Left lung (tissue), 10 donors: Measurements from ENCODE around the gene MAGEB1. TPM values are rescaled to one million over a fixed set of nuclear protein-coding genes. Genes with fewer than 3 reads are reported as not detected.

Experiments
- ATAC-seq: fragments of 200-7000 bp; cut with Tn5 transposase; one replicate; pipeline ENCODE4 v1.9.1; 2020; ENCODE audit warnings: moderate library complexity
- DNase-seq, 4 donors: peaks; one replicate each; pipeline ENCODE4 v3.0.0-alpha.2; 2013 to 2020
- H3K27ac ChIP-seq, 2 donors: fragments of 200-600 bp; sonication (generic) in 1 of 2; one replicate each; pipeline versions ENCODE4 v1.5.0 to v1.8.0; 2020 to 2021
- H3K27me3 ChIP-seq, 2 donors: fragments of 200-600 bp; sonication (generic) in 1 of 2; one replicate each; pipeline versions ENCODE4 v1.5.0 to v1.8.0; 2020 to 2021
- H3K36me3 ChIP-seq, 2 donors: fragments of 200-600 bp; sonication (generic) in 1 of 2; one replicate each; pipeline versions ENCODE4 v1.5.0 to v1.8.0; 2020 to 2021
- H3K4me1 ChIP-seq, 2 donors: fragments of 200-600 bp; one replicate each; pipeline ENCODE4 v1.8.0; 2021
- H3K4me3 ChIP-seq, 2 donors: fragments of 200-600 bp; sonication (generic) in 1 of 2; one replicate each; pipeline versions ENCODE4 v1.5.0 to v1.8.0; 2020 to 2021; ENCODE audit warnings: mild to moderate bottlenecking in 1 of 2
- H3K9me3 ChIP-seq, 2 donors: fragments of 200-600 bp; sonication (generic) in 1 of 2; one replicate each; pipeline versions ENCODE4 v1.5.0 to v1.8.0; 2020 to 2021
- intact Hi-C, 2 donors: fragments of 100-400 bp; cut with DNase I; formaldehyde crosslinking; loops; one replicate each; pipeline versions ENCODE4 v1.11.2 to v1.14.2; 2022
- polyA plus RNA-seq, 6 donors: library from polyadenylated mRNA; unstranded; fragments of 120-200 nt; gene quantifications; one replicate each; pipeline ENCODE4 v1.2.1, GENCODE V29; 2013; ENCODE audit not compliant: insufficient read length in 6 of 6
- total RNA-seq, 2 donors: library from RNA; stranded (reverse); fragmentation: NEBNext Ultra II Directional; extraction: Animal tissue kit (Norgen Biotek cat#: 25700); gene quantifications; one replicate each; pipeline ENCODE4 v1.2.1, GENCODE V29; 2021
- TF ChIP-seq, protein P1 (sequence below), 2 donors: fragments of 200-600 bp; sonication (generic) in 1 of 2; IDR thresholded peaks; one replicate each; pipeline versions ENCODE4 v1.5.0 to v1.8.0; 2021; ENCODE audit warnings: antibody characterized with exemption in 2 of 2
- donor health status: DM: no; HTN: yes; CAD: no.
- donor health status: DM: no; HTN: no; CAD: no.

Gene MAGEB1
- total and polyA plus RNA-seq, 8 donors: not detected

DNA sequence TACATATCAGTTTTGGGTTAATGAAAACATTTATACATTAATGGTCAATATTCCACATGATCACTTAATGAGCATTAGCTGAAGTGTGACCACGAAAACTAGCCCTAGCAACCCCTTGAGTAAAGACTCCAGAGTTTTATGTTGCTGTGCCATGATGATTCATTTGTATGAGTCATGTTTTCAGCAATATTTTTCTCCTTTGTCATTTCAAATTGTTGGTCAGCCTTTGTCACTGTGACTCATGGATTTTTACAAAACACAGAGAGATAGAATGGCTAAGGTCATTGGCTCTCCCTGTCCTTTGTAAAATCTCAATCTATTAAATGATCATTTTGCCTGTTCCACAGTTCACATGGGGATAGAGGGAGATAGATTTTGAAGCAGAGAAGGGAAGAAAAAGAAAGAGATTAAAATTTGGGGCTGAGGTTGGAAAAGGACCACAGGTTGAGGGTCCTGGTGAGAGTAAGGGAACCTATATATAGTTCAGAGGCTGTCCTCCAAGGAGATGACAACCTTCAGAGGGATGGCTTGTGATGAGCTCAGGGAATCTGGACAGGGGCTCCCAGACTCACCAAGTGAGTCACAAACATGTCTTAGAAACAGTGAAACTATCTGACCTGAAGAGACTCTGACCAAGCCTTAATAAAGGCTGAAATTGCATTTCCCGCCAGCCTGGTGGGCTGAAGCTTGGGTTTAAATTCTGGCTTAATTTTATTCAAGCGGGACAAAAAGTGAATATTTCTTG lies 36.7 kb downstream of the MAGEB1 start:
- Histone ChIP-seq H3K9me3 (no peaks in the 10 kb centered on the region), H3K36me3 (no peaks in the 10 kb centered on the region), H3K4me3 (no peak overlapping the region), H3K27me3 (peaks cover 0 to 2% of the 10 kb centered on the region in 2 donors), H3K27ac (no peak overlapping the region), H3K4me1 (no peaks in the 10 kb centered on the region)
- DNase-seq: no peak
- peak; percentile 62 for ATAC-seq
- intact Hi-C loops: no loop called here
- TF ChIP-seq, protein P1, sequence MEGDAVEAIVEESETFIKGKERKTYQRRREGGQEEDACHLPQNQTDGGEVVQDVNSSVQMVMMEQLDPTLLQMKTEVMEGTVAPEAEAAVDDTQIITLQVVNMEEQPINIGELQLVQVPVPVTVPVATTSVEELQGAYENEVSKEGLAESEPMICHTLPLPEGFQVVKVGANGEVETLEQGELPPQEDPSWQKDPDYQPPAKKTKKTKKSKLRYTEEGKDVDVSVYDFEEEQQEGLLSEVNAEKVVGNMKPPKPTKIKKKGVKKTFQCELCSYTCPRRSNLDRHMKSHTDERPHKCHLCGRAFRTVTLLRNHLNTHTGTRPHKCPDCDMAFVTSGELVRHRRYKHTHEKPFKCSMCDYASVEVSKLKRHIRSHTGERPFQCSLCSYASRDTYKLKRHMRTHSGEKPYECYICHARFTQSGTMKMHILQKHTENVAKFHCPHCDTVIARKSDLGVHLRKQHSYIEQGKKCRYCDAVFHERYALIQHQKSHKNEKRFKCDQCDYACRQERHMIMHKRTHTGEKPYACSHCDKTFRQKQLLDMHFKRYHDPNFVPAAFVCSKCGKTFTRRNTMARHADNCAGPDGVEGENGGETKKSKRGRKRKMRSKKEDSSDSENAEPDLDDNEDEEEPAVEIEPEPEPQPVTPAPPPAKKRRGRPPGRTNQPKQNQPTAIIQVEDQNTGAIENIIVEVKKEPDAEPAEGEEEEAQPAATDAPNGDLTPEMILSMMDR (IDR thresholded peaks at IDR 0.05): no peak

DNA sequence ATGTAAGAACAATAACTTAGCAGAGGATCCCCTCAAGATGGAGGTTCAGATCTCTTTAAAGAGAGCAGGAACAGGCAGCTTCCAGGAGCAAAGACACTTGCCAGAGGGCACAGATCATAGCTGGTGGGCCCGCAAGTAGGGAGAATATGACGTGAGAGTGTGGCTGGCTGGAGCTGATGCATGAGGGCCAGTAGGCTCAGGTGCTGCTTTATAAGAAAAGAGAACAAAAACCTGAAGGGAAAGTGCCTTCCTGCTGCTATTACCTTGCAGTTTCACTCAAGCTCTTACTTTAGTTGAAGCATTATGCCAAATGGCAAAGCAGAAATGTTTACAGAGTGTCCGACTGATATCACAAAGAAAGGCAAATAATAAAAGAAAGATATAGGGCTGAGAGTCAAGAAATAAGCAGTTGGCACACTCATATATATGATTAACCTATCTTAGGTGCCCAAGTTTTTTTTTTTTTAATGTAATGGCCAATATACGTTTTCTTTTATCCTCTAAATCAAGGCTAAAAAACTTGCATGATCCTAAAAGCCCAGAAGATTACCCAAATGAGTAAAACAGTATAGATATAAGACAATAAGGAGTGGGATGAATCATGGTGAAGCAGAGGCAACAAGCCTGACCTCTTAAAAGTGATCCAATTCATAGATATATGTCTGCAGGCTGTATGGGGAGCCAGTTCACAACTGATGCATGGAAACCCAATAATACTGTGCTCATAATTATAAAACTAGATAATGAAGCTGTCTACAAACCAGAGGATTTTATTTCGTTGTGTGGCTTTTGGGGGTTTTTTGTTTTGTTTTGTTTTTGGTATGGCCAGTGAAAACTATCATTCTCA lies 49.7 kb downstream of the MAGEB1 start:
- no peaks in the 10 kb centered on the region for H3K36me3 ChIP-seq
- no peaks in the 10 kb centered on the region for H3K4me1 ChIP-seq
- no peaks in the 10 kb centered on the region for H3K27me3 ChIP-seq
- no peak overlapping the region for H3K4me3 ChIP-seq
- ATAC-seq: no peak
- TF ChIP-seq, protein P1 (IDR thresholded peaks at IDR 0.05): no peak
- intact Hi-C loops: no loop called here
- H3K9me3 ChIP-seq: no peaks in the 10 kb centered on the region
- no peak for DNase-seq
- H3K27ac ChIP-seq: no peak overlapping the region

DNA sequence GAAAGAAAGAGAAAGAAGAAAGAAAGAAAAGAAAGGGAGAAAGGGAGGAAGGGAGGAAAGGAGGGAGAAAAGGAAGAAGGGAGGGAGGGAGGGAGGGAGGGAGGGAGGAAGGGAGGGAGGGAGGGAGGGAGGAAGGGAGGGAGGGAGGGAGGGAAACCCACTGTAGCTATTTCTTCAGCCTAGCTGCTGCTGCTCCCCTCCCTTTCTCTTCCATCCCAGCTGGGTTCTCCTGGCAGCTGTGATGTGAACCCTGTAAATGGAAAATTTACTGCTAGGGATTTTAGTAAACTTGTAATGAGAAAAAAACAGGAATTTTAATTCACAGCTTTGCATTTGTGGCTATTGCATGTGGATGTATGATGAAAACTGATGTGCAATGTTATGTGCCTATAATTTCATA lies 54.3 kb downstream of the MAGEB1 start:
- H3K27me3 ChIP-seq: no peaks in the 10 kb centered on the region
- TF ChIP-seq, protein P1 (IDR thresholded peaks at IDR 0.05): no peak
- no peak overlapping the region for H3K4me3 ChIP-seq
- DNase-seq (no peak), ATAC-seq (no peak)
- H3K9me3 ChIP-seq: no peaks in the 10 kb centered on the region
- no peaks in the 10 kb centered on the region for H3K36me3 ChIP-seq
- intact Hi-C loops: no loop called here
- H3K27ac ChIP-seq: no peak overlapping the region
- no peaks in the 10 kb centered on the region for H3K4me1 ChIP-seq

Other genes starting within 250 kb of the MAGEB1 start
- not detected for gene MAGEB2, start 31.6 kb upstream of the MAGEB1 start, total RNA-seq
- gene MAGEB2, start 31.6 kb upstream of the MAGEB1 start, polyA plus RNA-seq: not detected
- gene MAGEB3, start 16.5 kb upstream of the MAGEB1 start, total RNA-seq: not detected
- not detected for gene MAGEB3, start 16.5 kb upstream of the MAGEB1 start, polyA plus RNA-seq
- not detected for gene MAGEB4, start 5.1 kb upstream of the MAGEB1 start, total RNA-seq
- gene MAGEB4, start 5.1 kb upstream of the MAGEB1 start, polyA plus RNA-seq: not detected
- gene NR0B1, start 62.2 kb downstream of the MAGEB1 start, total RNA-seq: not detected
- 1 to 10 TPM in 1 of 6 donors, under 1 TPM in 3, not detected in 2; 0.15 to 1.3 (median 0.34) TPM for gene NR0B1, start 62.2 kb downstream of the MAGEB1 start, polyA plus RNA-seq